Erythroblast (primary cell): ENCODE measurements around the gene FBN3.

ENCODE experiments used
- GATA1 ChIP-seq: IDR thresholded peaks from 2 replicates; pipeline ENCODE4 v1.6.1; 2011; ENCODE audit warnings: low read depth, mild to moderate bottlenecking, control low read depth, low read length, moderate library complexity
- POLR2A ChIP-seq: IDR thresholded peaks from 2 replicates; pipeline ENCODE4 v1.6.1; 2011; ENCODE audit warnings: mild to moderate bottlenecking, low read length

DNA sequence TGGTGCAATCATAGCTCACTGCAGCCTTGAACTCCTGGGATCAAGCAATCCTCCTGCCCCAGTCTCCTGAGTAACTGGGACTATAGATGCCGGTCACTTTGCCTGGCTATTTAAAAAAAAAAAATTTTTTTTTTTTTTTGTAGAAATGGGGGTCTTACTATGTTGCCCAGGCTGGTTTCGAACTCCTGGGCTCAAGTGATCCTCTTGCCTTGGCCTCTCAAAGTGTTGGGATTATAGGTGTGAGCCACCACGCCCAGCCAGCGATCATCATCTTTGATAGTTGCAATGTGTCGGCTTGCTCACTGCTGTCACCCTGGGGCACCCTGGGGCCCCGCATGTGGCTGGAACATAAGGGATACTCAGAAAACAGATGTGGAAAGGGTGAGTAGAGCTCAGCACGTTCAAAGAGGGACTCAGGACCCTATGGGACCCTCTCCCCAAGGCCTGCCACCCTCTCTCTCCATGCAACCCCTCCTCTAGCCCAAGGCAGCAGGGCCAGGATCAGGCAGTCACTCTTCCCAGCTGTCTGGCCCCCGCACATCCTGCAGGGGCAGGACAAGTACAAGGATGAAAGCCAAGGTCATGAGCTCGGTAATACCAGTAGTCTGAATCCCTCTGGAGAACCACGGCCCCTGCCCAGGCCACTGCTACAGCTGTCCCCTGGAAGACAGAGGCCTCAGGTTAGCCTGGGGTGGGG, 103.4 kb downstream of the FBN3 start:
- no peak for TF ChIP-seq POLR2A
- TF ChIP-seq GATA1 = no peak
